HepG2 (cell line): ENCODE measurements around the gene HELZ. TPM values are rescaled to one million over a fixed set of nuclear protein-coding genes. Genes with fewer than 3 reads are reported as not detected.

Source experiments
- CHD4 ChIP-seq: fragments of 200-600 bp; sonication (generic); IDR thresholded peaks from 2 replicates; pipeline ENCODE4 v1.7.0; 2017; ENCODE audit warnings: mild to moderate bottlenecking, low read length, borderline replicate concordance
- GFI1 ChIP-seq: sonication (generic); formaldehyde crosslinking; IDR thresholded peaks from 2 replicates; pipeline ENCODE4 v1.5.0; 2020; ENCODE audit warnings: missing genetic modification reagents, mild to moderate bottlenecking, borderline replicate concordance
- GLMP ChIP-seq: sonication (generic); formaldehyde crosslinking; IDR thresholded peaks from 2 replicates; pipeline ENCODE4 v1.9.0; 2021; ENCODE audit warnings: missing genetic modification reagents, mild to moderate bottlenecking, borderline replicate concordance
- GZF1 ChIP-seq: sonication (generic); formaldehyde crosslinking; IDR thresholded peaks from 2 replicates; pipeline ENCODE4 v1.5.1; 2020; ENCODE audit warnings: mild to moderate bottlenecking, missing genetic modification reagents
- JUND ChIP-seq: sonication (generic); formaldehyde crosslinking; IDR thresholded peaks from 2 replicates; pipeline ENCODE4 v1.8.0; 2022; ENCODE audit warnings: mild to moderate bottlenecking, missing genetic modification reagents
- KIAA2018 ChIP-seq: sonication (generic); formaldehyde crosslinking; IDR thresholded peaks from 2 replicates; pipeline ENCODE4 v1.5.0; 2020; ENCODE audit warnings: mild to moderate bottlenecking, missing genetic modification reagents, borderline replicate concordance
- RNF2 ChIP-seq: fragments of 450-650 bp; conservative IDR thresholded peaks from 2 replicates; pipeline ENCODE4 v1.6.1; 2016; ENCODE audit warnings: low read depth
- SP1 ChIP-seq, 2 experiments: fragments of 450-650 bp in 1 of 2; sonication (generic) in 1 of 2; formaldehyde crosslinking in 1 of 2; IDR thresholded peaks; 2 replicates each; pipeline versions ENCODE4 v1.4.0 to v1.6.1; 2016 to 2020; ENCODE audit warnings: missing genetic modification reagents in 1 of 2
- YEATS2 ChIP-seq: sonication (generic); formaldehyde crosslinking; IDR thresholded peaks from 2 replicates; pipeline ENCODE4 v1.4.0; 2020; ENCODE audit warnings: missing genetic modification reagents, borderline replicate concordance
- ZNF609 ChIP-seq: sonication (generic); formaldehyde crosslinking; IDR thresholded peaks from 2 replicates; pipeline ENCODE4 v1.4.0; 2020; ENCODE audit warnings: mild to moderate bottlenecking, missing genetic modification reagents, borderline replicate concordance
- ZNF772 ChIP-seq: sonication (generic); formaldehyde crosslinking; IDR thresholded peaks from 2 replicates; pipeline ENCODE4 v1.5.0; 2020; ENCODE audit warnings: mild to moderate bottlenecking, missing genetic modification reagents
- polyA plus RNA-seq, 8 experiments: library from polyadenylated mRNA; depleted of rRNA in 3 of 8; stranded (reverse) in 7 of 8; unstranded in 1 of 8; fragments of >200 nt; fragmentation: Illumina TruSeq in 4 of 8; extraction: Trizol in 4 of 8; gene quantifications; 2 replicates each; pipeline versions ENCODE4 v1.2.1 to v1.2.3, GENCODE V29; 2011 to 2016; ENCODE audit warnings: low read depth in 4 of 8, missing spikeins in 1 of 8, mixed read lengths in 1 of 8; ENCODE audit not compliant: insufficient read depth in 1 of 8
- total RNA-seq, 5 experiments: library from RNA; depleted of rRNA; stranded (reverse); fragments of >200 nt; fragmentation: Illumina TruSeq; extraction: Trizol; gene quantifications; 2 replicates each; pipeline ENCODE4 v1.2.3, GENCODE V29; 2016; ENCODE audit warnings: low read depth in 1 of 5

The HELZ gene
- total and polyA plus RNA-seq, 2 of the 13 experiments (the other 11 are each of a cell fraction or from before 2014, with no cell fraction given): 35.3 to 52.4 TPM

GRCh38 chr17:67293251-67294203 is 48.5 kb upstream of the HELZ start (continued):
- TF ChIP-seq ZNF609 (0 out of 2 replicates have a peak, but pooled peaks have one; percentile 20), RNF2 (no peak), GFI1 (peak; percentile 37; the same call in 1 of the 2 replicates), JUND (CRISPR knock-in tag) (no peak), GLMP (CRISPR knock-in tag) (no peak), YEATS2 (0 out of 2 replicates have a peak, but pooled peaks have one; percentile 22), GZF1 (CRISPR knock-in tag) (peak; percentile 43; the same call in 1 of the 2 replicates), CHD4 (no peak), KIAA2018 (CRISPR knock-in tag) (no peak), ZNF772 (no peak), SP1 (IDR thresholded peaks at IDR 0.05) (no peak), SP1 (CRISPR knock-in tag; IDR thresholded peaks at IDR 0.05) (no peak)
